ENCODE measurements around the gene SMIM44.
"Not testable (repeated sequence)": the region's sequence is repeated elsewhere in the genome, so short reads cannot be mapped to it uniquely, and the experiment has no call there.

Gene SMIM44

DNA sequence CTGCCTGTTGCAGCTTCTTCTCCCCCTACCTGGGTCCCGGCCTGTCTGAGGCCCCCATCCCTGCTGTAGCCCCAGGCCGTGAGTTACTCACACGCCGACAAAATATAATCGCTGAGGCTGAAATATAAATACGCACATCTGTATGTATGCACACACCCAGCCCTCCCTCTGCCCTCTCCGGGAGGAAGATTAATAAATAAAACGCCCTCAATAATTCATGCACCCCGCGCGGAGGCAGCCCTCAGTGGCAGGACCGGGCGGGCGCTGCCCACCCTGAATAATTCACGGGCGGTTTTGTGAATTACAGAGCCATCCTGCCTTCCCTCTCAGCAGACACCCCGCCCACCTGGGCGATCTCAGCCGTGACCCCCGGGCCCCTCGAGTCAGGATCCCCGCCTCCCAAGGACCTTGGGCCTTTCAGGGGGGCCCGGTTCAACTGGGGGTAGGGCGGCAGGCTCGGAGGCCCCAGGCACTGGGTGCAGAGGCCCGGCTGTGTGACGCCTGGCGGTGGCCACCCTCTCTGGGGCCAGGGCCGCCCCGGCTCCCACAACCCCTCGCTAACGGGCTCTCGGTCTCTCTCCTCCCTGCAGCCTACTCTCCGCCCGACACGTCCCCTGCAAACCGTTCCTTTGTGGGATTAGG lies 27.2 kb downstream of the SMIM44 start:
- DNase-seq = no peak

DNA sequence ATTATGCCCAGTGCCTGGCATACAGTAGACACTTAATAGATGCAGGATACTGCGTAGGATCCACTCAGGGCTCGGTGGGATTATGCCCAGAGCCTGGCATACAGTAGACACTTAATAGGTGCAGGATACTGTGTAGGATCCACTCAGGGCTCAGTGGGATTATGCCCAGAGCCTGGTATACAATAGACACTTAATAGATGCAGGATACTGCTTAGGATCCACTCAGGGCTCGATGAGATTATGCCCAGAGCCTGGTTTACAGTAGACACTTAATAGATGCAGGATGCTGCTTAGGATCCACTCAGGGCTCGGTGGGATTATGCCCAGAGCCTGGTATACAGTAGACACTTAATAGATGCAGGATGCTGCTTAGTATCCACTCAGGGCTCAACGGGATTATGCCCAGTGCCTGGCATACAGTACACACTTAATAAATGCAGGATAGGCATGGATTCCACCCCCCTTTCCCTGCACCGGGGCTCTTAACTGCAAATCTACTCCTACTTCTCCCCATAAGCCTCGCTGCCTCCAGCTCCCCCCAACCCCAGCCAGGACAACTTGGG lies 27.8 kb downstream of the SMIM44 start:
- no peak for DNase-seq

DNA sequence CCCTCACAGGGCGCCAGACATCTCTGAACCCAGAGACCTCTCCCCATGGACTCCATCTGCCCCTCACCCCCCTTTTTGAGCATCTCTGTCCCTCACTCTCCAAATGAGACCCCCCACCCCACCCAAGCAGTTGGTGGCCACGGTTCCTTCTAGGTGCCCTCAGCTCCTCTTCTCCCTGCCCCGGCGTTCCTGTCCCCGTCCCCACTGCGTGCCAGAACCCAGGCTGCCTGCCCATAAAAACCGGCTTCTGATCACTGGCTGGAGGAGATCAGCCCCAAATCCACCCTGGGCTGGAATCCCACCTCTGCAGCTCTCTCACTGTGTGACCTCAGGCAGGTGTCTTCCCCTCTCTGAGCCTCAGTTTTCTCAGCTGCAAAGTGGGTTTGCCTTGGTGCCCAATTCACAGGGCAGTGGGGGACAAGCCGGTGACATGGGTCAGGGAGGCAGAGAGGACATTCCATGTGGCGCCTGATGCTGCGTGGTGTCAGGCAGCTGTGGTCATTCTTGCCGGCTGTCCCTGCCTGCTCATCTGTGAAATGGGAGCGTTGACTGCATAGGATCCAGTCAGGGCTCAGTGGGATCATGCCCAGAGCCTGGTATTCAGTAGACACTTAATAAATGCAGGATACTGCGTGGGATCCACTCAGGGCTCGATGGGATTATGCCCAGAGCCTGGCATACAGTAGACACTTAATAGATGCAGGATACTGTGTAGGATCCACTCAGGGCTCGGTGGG lies 28.4 kb downstream of the SMIM44 start:
- DNase-seq = no peak

DNA sequence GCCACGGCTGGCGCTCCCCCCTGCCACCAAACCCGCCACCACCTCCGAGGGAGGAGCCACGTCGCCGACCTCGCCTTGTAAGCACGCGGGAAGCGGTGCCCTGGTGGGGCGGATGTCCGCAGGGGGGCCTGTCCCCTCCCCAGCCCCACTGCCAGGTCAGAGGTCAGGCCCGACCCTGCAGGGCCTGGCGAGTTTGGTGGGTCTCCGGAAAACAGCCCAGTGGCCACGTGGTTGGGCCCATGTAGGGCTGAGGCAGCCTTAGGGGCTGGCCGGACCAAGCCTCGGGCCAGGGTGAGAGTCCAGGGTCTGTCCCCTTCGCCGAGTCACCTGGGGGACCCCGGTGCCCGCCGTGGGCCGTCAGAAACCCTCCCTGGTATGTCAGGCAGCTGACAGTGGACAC lies 29.4 kb downstream of the SMIM44 start:
- DNase-seq = no peak

DNA sequence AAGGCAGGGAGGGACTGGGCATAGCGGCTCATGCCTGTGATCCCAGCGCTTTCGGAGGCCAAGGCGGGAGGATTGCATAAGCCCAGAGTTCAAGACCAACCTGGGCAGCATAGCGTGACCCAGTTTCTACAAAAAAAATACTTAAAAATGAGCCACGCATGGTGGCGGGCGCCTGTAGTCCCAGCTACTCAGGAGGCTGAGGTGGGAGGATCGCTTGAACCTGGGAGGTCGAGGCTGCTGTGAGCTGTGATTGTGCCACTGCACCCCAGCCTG lies 30.4 kb downstream of the SMIM44 start:
- not testable (repeated sequence) for DNase-seq

DNA sequence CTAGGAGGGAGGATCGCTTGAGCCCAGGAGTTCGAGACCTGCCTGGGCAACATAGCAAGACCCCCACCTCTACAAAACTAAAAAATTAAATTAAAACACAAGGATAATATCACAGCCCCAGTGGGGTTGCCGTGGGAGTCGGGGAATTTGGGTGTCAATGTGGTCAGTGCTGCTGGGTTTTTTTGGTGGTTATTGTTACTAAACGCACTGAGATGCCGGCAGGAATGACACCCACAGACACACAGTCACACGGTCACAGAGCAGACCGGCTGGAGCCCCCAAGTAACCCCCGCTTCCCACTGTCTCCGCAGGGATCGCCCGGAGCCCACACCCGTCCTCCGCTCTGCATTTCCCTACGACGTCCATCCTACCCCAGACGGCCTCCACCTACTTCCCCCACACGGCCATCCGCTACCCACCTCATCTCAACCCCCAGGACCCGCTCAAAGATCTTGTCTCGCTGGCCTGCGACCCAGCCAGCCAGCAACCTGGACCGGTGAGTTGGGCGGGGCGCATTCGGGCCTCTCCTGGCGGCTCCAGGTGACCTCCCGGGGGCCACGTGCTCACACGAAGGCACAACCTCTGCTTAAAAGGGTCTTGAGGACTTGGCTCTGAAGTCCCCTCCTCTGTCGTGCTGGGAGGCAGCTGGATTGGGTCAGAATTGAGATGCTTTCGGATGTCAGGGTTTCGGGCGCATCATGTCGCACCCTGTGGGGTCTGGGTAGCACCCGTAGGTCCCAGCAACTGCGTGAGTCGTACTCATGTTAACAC lies 30.9 kb downstream of the SMIM44 start:
- DNase-seq = no peak

DNA sequence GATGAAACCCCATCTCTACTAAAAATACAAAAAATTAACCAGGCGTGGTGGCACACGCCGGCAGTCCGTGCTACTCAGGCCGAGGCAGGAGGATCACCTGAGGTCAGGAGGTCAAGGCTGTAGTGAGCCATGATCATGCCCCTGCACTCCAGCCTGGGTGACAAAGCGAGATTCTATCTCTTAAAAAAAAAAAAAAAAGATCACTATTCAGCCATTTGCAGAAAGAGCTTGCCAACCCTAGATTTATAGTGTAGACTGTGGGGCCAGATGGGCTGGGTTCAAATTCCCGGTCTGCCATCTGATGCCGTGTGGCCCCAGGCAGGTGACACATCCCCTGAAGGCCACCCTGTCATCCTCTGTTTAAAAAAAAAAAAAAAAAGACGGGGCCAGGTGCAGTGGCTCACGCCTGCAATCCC lies 31.8 kb downstream of the SMIM44 start:
- DNase-seq = no peak

DNA sequence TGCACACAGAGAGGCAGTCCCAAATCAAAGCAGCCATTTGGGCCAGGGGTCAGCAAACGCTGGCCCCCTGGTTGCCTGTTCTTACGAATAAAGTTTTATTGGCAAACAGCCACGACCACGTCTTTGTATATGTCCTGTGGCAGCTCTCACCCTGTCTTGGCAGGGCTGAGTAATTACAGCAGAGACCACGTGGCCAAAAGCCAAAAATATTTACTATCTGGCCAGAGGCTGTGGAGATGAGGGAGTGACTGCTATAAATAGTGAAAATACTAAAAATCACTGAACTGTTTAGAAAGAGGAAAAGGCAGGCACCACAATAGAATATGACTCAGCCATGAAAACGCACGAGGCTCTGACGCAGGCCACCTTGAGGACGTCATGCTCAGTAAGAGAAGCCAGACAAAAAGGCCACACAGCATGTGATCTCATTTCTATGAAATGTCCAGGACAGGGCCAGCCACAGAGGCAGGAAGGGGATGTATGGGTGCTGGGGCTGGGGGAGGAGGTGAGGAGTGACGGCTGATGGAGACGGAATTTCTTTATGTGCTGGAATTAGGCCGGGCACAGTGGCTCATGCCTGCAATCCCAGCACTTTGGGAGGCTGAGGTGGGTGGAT lies 32.3 kb downstream of the SMIM44 start:
- DNase-seq = peak; percentile 100

DNA sequence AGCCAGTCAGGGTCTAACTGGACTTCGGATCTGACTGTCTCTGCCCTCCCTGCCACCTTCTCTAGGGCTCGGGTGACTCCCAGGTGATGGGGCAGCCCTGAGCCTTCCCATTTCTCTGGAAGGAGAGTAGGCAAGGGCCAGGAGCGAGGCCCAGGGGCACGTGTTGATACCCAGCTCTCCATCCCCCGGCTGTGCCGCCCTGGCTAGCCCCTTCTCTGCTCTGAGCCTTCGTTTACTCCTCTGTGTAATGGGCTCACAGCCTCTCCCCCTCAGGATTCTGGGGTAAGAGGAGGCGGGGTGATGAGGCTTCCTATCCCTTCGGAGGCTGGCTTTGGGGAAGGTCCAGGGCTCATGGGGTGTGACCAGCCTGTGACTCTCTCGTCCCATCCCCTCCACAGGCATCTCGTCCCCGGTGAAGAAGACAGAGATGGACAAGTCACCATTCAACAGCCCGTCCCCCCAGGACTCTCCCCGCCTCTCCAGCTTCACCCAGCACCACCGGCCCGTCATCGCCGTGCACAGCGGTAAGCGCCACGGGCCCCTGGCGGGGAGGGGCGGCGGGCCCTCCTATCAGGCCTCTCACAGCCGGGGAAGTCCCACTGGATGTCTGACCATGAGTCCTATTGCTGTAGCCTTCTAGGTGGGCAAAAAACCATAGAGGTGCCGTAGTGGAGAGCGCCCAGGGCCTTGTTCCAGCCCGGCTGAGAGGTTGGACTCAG lies 34.5 kb downstream of the SMIM44 start:
- DNase-seq = no peak

DNA sequence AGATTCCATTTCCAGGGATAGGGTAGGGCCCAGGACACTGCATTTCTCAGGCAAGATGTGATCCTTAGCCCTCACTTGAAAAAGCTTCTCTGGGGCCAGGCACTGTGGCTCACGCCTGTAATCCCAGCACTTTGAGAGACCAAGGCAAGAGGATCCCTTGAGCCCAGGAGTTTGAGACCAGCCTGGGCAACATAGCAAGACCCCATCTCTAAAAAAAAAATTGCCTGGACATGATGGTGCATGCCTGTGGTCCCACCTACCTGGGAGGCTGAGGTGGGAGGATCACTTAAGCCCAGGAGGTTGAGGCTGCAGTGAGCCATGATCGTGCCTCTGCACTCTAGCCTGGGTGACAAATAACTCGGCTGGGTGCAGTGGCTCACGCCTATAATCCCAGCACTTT lies 36.6 kb downstream of the SMIM44 start:
- not testable (repeated sequence) for DNase-seq

DNA sequence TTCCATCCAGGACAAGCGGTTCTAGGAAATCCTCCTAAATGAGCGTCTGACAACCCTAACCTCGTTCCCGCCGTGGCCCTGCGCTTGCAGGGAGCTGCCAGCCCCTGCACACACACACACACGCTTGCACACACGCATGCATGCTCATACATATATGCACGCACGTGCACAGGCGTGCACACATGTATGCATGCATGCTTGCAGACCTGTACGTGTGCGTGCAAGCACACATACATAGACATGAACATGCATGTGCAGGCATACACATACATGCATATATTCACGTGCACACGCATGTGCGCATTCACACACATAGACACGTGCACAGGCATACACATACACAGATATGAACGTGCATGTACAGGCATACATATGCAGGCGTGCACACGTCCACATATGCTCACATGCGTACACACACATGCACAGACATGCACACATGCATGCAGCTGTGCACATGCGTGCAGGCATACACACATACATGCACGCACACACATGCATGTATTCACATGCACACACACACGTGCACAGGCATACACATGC lies 38.5 kb downstream of the SMIM44 start:
- no peak for DNase-seq

DNA sequence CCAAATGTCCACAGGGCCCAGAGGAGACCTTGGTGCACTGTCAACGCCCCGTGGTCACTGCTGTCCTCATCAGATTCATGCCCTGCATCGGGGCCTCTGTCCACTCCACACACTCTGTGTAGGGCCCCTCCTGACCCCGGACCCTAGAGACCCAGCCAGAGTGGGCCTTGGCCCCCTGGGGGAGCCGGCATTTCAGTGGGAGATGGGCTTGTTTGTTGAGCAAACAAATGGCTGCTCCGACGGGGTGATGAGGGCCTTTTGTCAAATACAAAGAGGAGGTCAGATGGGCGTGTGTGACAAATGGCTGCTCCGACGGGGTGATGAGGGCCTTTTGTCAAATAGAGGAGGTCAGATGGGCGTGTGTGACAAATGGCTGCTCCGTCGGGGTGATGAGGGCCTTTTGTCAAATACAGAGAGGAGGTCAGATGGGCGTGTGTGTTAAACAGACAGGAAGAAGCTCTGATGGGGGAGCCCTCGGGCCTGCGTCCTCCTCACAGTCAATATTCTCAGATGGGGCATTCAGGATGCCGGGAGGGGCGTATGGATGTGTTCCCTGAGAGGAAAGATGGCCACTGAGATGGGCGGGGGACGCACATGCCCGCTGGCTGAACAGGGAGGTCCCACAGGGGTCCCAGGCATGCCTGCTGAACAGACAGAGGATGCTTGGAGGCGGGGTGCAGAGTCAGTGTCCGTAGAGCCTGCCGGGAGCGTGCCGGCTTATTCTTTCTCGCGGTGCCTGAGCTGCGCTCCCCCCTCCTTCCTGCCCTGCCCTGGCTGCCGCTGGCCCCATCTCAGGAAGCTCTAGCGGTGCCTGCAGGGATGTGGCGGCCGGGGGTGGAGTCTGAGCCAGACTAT lies 39.2 kb downstream of the SMIM44 start:
- no peak for DNase-seq

DNA sequence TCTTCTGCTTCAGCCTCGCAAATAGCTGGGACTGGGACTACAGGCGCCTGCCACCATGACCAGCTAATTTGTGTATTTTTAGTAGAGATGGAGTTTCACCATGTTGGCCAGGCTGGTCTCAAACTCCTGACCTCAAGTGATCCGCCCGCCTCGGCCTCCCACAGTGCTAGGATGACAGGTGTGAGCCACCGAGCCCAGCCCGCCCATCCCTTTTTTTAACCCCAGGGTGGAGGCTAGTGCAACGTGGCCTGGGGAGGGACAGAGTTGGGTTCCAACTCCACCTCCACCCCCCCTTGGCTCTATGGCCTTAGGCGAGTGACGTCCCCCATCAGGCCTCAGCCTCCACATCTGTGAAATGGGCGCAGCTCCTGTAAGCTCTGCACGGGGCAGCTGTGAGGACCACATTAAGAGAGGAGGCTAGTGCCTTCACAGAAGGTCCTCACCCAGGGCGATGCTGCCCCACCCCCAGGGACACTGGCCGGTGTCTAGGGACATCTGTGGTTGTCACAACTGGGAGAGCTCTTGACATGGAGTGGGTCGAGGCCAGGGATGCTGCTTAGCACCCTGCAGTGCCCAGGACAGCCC lies 40.7 kb downstream of the SMIM44 start:
- no peak for DNase-seq

DNA sequence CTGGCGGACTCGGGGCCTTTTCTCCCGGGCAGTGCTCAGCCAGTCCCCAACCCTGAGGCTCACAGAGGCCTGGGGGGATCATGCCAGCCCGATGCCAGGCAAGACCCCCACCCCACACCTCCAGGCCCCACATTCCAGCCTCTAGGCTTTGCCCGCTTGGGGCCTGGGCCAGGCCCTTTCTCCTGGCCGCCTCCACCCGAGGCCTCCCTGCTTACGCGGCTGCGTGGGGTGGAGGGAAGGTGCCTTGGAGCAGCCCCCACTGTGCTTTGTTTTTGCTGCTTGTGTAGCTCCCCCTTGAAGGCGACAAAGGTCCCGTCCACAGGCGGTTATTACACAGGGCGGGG lies 41.3 kb downstream of the SMIM44 start:
- no peak for DNase-seq

DNA sequence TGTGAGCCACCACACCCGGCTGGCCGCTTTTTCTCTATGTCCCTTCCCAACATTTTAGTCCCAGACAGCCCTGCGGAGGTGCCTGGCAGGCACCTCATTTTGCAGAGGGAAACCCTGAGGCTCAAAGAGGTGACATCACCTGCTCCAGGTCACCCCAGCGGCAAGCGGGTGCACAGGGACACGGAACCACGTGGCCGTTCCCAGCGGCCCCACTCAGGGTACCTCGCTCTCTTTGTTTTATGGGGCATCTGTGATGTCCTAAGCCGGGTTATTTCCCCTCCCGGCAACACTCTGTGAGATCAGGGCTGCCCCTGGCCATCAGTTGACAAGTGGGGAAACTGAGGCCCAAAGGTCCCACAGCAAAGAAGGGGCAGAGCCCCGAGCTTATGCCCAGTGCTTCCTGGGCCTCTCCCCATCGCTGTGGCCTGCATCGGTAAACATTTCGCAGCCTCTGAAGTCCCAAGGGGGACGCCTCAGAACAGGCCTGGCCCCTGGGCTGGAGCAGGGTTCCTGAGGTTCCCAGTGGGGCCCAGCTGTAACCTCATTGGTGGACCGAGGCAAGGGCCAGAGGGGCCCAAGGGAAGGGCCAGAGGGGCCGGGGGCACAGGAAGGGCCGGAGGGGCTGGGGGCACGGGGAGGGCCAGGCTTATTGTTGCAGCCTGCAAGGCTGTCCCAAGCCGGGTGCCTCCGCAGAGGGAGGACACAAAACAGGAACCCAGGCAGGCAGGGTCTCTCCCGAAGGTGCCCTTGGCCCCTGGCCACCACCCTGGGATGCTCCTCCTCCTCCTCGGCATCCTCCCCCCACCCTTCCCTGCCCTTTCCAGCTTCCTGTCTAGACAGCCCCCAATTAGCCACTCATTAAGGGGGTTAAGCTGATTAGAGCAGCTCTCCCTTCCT lies 41.9 kb downstream of the SMIM44 start:
- DNase-seq = no peak

DNA sequence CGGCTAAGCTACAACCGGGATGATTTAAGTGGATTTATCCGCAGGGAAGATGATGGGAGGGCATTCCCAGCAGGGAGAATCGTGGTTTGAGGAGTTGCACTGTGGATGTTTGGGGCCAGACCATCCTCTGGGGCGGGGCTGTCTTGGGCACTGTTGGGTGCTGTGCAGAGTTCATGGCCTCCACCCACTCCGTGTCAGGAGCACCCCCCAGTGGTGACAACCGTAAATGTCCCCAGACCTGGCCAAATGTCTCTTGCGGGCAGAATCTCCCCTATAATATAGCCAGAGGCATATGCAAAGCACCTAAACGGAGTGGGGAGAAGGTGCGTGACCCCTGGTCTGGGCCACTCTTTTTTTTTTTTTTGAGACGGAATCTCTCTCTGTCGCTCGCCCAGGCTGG lies 43.2 kb downstream of the SMIM44 start:
- DNase-seq = peak; percentile 30

DNA sequence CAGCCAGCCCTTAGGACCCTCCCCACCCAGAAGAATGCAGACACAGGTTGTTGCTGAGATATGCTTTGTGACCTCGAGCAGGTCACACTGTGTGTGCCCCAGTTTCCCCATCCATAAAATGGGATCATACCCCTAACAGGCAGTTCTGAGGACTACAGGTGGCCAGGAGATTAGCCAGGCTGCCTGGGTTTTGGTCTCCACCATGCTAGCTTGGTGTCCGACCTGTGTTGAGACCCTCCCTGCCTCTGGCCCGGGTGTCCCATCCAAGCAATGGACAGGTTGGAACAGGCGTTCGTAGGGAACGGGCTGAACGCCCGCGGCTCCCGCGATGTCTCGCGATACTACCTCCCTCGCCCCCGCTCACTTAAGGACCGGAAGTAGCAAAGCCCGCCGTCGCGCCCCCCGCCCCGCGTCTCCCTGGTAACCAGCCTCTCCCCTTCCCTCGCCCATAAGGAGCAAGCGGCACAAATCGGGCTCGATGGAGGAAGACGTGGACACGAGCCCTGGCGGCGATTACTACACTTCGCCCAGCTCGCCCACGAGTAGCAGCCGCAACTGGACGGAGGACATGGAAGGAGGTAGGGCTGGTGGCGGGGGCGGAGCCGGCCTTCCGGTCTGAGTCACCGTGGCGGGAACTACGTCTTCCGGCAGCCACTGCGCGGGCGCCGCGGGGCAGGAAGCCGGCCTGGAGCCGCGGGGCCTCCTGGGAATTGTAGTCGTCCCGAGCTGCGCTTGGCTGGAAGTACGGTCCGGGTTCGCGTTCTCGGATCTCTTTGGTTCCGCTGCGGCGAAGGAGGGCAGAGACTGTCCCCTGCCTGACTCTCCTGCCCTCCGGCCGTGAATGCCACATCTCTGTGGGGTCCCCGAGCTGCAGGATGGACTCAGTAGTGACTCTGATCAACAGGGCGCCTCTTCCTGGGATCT lies 48.3 kb downstream of the SMIM44 start:
- peak; percentile 96 for DNase-seq

DNA sequence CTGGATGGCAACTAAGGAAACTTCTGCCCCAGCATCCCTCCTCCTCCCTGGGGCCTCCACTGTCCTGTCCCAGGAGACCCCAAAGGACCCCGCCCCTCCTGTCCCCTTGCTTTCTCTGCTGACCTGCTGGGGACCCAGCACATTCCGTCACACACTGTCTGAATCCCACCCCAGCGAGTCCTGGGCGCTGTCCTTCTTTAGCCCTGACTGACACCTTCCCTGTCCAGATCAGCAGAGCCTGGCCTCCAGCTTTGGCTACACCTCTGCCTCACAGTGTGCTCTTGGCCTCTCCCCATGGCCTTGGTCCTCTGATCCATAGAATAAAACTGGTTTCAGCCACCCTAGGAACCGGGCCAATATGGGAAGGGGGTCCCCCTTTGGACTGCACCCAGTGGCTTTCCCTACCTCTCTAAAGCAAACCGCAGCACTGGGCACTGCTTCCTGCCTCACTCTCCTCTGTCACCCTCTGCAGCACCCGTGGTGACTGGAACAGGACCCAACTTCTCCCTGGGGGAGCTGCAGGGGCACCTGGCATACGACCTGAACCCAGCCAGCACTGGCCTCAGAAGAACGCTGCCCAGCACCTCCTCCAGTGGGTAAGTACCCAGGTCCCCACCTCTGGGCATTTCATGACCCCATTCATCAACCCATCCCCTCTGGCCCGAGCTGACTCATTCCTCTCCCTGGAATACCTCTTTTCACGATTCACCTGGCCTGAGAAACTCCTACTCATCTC lies 49.3 kb downstream of the SMIM44 start:
- no peak for DNase-seq

All from EL (cell line).